Ascending aorta (tissue), 2 donors: ENCODE measurements around the gene RCSD1. TPM values are rescaled to one million over a fixed set of nuclear protein-coding genes. Genes with fewer than 3 reads are reported as not detected.

ENCODE experiments used
- DNase-seq, 2 donors: peaks; one replicate each; pipeline ENCODE4 v3.0.0-alpha.2; 2019; ENCODE audit warnings: low spot score in 2 of 2
- H3K27ac ChIP-seq, 2 donors: fragments of 200-600 bp; sonication (generic); one replicate each; pipeline ENCODE4 v1.5.1; 2016 to 2017; ENCODE audit warnings: mild to moderate bottlenecking in 1 of 2
- H3K27me3 ChIP-seq: fragments of 200-600 bp; sonication (generic); one replicate; pipeline ENCODE4 v1.5.1; 2017
- H3K36me3 ChIP-seq, 2 donors: fragments of 200-600 bp; sonication (generic); one replicate each; pipeline ENCODE4 v1.5.1; 2016
- H3K4me1 ChIP-seq, 2 donors: fragments of 200-600 bp; sonication (generic); one replicate each; pipeline ENCODE4 v1.5.1; 2016 to 2017; ENCODE audit warnings: mild to moderate bottlenecking in 1 of 2
- H3K4me3 ChIP-seq, 2 donors: fragments of 200-600 bp; sonication (generic); one replicate each; pipeline ENCODE4 v1.5.1; 2016 to 2017; ENCODE audit warnings: mild to moderate bottlenecking in 1 of 2
- H3K9me3 ChIP-seq, 2 donors: fragments of 200-600 bp; sonication (generic); one replicate each; pipeline ENCODE4 v1.5.1; 2016
- CTCF ChIP-seq, 3 experiments: fragments of 200-600 bp in 2 of 3; fragments of 450-650 bp in 1 of 3; sonication (generic) in 2 of 3; IDR thresholded peaks; one replicate each; pipeline ENCODE4 v1.5.1; 2016 to 2019; ENCODE audit warnings: antibody characterized with exemption in 3 of 3, mild to moderate bottlenecking in 1 of 3, moderate library complexity in 1 of 3
- intact Hi-C: fragments of 100-400 bp; cut with DNase I; formaldehyde crosslinking; loops from one replicate; pipeline ENCODE4 v1.15.1; 2023
- total RNA-seq: library from RNA; depleted of rRNA; stranded (reverse); fragments of >200 nt; gene quantifications from one replicate; pipeline ENCODE4 v1.1.0, GENCODE V29; 2016

RCSD1 gene
- total RNA-seq, 1 donor from 2014 or later = 36.8 TPM

GRCh38 chr1:167651161-167651693 is 21.2 kb downstream of the RCSD1 start:
- Histone ChIP-seq H3K36me3 (no peaks in the 10 kb centered on the region), H3K9me3 (no peaks in the 10 kb centered on the region), H3K4me3 (no peak overlapping the region), H3K27me3 (no peaks in the 10 kb centered on the region), H3K27ac (no peak overlapping the region), H3K4me1 (peaks cover 0 to 2% of the 10 kb centered on the region in 2 donors)
- intact Hi-C loops = no loop called here
- no peak for TF ChIP-seq CTCF (IDR thresholded peaks at IDR 0.05)
- no peak for DNase-seq

GRCh38 chr1:167654975-167655575 is 25.0 kb downstream of the RCSD1 start:
- no peaks in the 10 kb centered on the region for H3K36me3 ChIP-seq
- H3K27me3 ChIP-seq = no peaks in the 10 kb centered on the region
- TF ChIP-seq CTCF (IDR thresholded peaks at IDR 0.05) = no peak
- DNase-seq = no peak
- no peak overlapping the region for H3K4me3 ChIP-seq
- no peak overlapping the region for H3K27ac ChIP-seq
- intact Hi-C loops = no loop called here
- H3K9me3 ChIP-seq = no peaks in the 10 kb centered on the region
- H3K4me1 ChIP-seq = peaks cover 0 to 7% of the 10 kb centered on the region in 2 donors

- peaks cover 3 to 11% of the 10 kb centered on the region in 2 donors for H3K4me1 ChIP-seq
These were observed 26.6 kb downstream of the RCSD1 start for GRCh38 chr1:167656657-167657056.

GRCh38 chr1:167658574-167659328 is 28.7 kb downstream of the RCSD1 start:
- intact Hi-C loops = no loop called here
- no peak for DNase-seq
- Histone ChIP-seq H3K27ac (no peak overlapping the region), H3K9me3 (no peaks in the 10 kb centered on the region), H3K4me3 (no peak overlapping the region), H3K27me3 (no peaks in the 10 kb centered on the region), H3K4me1 (peaks cover 11 to 20% of the 10 kb centered on the region in 2 donors), H3K36me3 (no peaks in the 10 kb centered on the region)
- no peak for TF ChIP-seq CTCF (IDR thresholded peaks at IDR 0.05)

More at GRCh38 chr1:167656657-167657056, 26.6 kb downstream of the RCSD1 start:
- H3K36me3 ChIP-seq = no peaks in the 10 kb centered on the region
- DNase-seq = no peak
- intact Hi-C loops = no loop called here
- no peak overlapping the region for H3K4me3 ChIP-seq
- H3K9me3 ChIP-seq = no peaks in the 10 kb centered on the region
- H3K27ac ChIP-seq = no peak overlapping the region
- TF ChIP-seq CTCF (IDR thresholded peaks at IDR 0.05) = no peak
- H3K27me3 ChIP-seq = no peaks in the 10 kb centered on the region

- Histone ChIP-seq H3K4me1 (peaks cover 11 to 20% of the 10 kb centered on the region in 2 donors), H3K36me3 (no peaks in the 10 kb centered on the region), H3K27me3 (no peaks in the 10 kb centered on the region), H3K4me3 (no peak overlapping the region), H3K9me3 (no peaks in the 10 kb centered on the region), H3K27ac (no peak overlapping the region)
- no peak for DNase-seq
- no peak for TF ChIP-seq CTCF (IDR thresholded peaks at IDR 0.05)
- intact Hi-C loops = no loop called here
These were observed 29.4 kb downstream of the RCSD1 start for GRCh38 chr1:167659450-167659849.
